Smooth muscle cell (in vitro differentiated cells): ENCODE data around the gene CAVIN3. TPM values are rescaled to one million over a fixed set of nuclear protein-coding genes. Genes with fewer than 3 reads are reported as not detected.
A peak's percentile ranks its signal among the peaks of the same experiment; 100 is the strongest.
"Not testable (repeated sequence)": the region's sequence is repeated elsewhere in the genome, so short reads cannot be mapped to it uniquely, and the experiment has no call there.

ENCODE experiments used
- DNase-seq: peaks from one replicate; lab custom pipeline; 2025; ENCODE audit not compliant: unreplicated experiment; lab: John Stamatoyannopoulos, UW
- H2AFZ ChIP-seq: fragments of 200-600 bp; sonication (generic); 2 replicates; pipeline ENCODE4 v1.6.0; 2016; ENCODE audit warnings: antibody characterized with exemption, low read depth, mild to moderate bottlenecking
- H3F3A ChIP-seq: fragments of 200-600 bp; sonication (generic); 2 replicates; pipeline ENCODE4 v1.6.0; 2017; ENCODE audit warnings: antibody characterized with exemption, low read depth
- H3K27ac ChIP-seq: fragments of 200-600 bp; sonication (generic); 2 replicates; pipeline ENCODE4 v1.5.1; 2016; ENCODE audit warnings: low read depth, mild to moderate bottlenecking
- H3K27me3 ChIP-seq: fragments of 200-600 bp; sonication (generic); 2 replicates; pipeline ENCODE4 v1.6.1; 2016; ENCODE audit warnings: low read depth, mild to moderate bottlenecking
- H3K36me3 ChIP-seq: fragments of 200-600 bp; sonication (generic); 2 replicates; pipeline ENCODE4 v1.5.1; 2016; ENCODE audit warnings: low read depth
- H3K4me1 ChIP-seq: fragments of 200-600 bp; sonication (generic); 2 replicates; pipeline ENCODE4 v1.5.1; 2016; ENCODE audit warnings: low read depth
- H3K4me2 ChIP-seq: fragments of 200-600 bp; sonication (generic); 2 replicates; pipeline ENCODE4 v1.6.0; 2016; ENCODE audit warnings: mild to moderate bottlenecking
- H3K4me3 ChIP-seq: fragments of 200-600 bp; sonication (generic); 2 replicates; pipeline ENCODE4 v1.5.1; 2016; ENCODE audit warnings: mild to moderate bottlenecking
- H3K79me2 ChIP-seq: fragments of 200-600 bp; sonication (generic); 2 replicates; pipeline ENCODE4 v1.6.0; 2016; ENCODE audit warnings: low read depth, mild to moderate bottlenecking
- H3K9ac ChIP-seq: fragments of 200-600 bp; sonication (generic); 2 replicates; pipeline ENCODE4 v1.6.0; 2016; ENCODE audit warnings: low read depth
- H3K9me3 ChIP-seq: fragments of 200-600 bp; sonication (generic); replicated peaks from 2 replicates; pipeline ENCODE4 v1.5.1; 2016; ENCODE audit warnings: low read depth
- H4K20me1 ChIP-seq: fragments of 200-600 bp; sonication (generic); 2 replicates; pipeline ENCODE4 v1.6.0; 2016; ENCODE audit warnings: low read depth
- WGBS: methylation state at CpG from one replicate; pipeline ENCODE4 v1.1.7; 2016; ENCODE audit warnings: low lambda C conversion rate; 5-methylcytosine and 5-hydroxymethylcytosine counted together
- polyA plus RNA-seq: library from polyadenylated mRNA; unstranded; fragments of >200 nt; fragmentation: Nextera tagmentation; extraction: Ambion mirVana; gene quantifications from 2 replicates; pipeline ENCODE4 v1.2.1, GENCODE V29; 2016
- total RNA-seq: library from RNA; depleted of rRNA; stranded (reverse); fragments of >200 nt; gene quantifications from 2 replicates; pipeline ENCODE4 v1.2.3, GENCODE V29; 2014
- TF ChIP-seq, protein P1 (sequence below): fragments of 200-600 bp; sonication (generic); IDR thresholded peaks from 2 replicates; pipeline ENCODE4 v1.5.1; 2017; ENCODE audit warnings: borderline replicate concordance, mild to moderate bottlenecking, antibody characterized with exemption; ENCODE audit not compliant: insufficient read depth, poor library complexity, severe bottlenecking

CAVIN3 gene
- total and polyA plus RNA-seq, 2 experiments from 2014 or later: 177 to 251 TPM

DNA sequence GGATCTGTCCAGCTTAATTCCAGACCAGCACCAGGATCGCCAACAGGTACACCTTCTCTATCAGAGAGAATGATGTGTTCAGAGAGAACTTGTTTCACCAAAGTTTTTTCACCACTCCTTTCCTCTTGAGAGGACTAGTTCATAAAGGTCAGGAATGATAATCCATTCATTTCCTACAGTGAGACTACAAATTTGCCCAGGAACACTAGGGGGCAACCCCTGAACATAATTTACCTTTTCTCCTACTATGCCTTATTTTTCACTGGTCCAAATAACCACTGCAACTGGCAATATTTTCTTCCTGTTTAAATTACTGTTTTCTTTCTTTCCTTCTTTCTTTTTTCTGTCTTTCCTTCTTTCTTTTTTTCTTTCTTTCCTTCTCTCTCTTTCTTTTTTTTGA lies 22.5 kb downstream of the CAVIN3 start:
- no peak for DNase-seq
- Histone ChIP-seq H4K20me1 (no peaks in the 10 kb centered on the region), H3K4me2 (no peak overlapping the region), H3K9ac (no peak overlapping the region), H3K36me3 (no peaks in the 10 kb centered on the region), H3K27me3 (no peaks in the 10 kb centered on the region), H3K4me1 (peaks cover 12% of the 10 kb centered on the region), H3K9me3 (no peaks in the 10 kb centered on the region), H3F3A (no peaks in the 10 kb centered on the region), H3K4me3 (no peak overlapping the region), H3K27ac (no peak overlapping the region), H2AFZ (no peak overlapping the region), H3K79me2 (no peaks in the 10 kb centered on the region)
- WGBS: 85% methylated on average over 1 of the region's 1 CpG
- TF ChIP-seq, protein P1, sequence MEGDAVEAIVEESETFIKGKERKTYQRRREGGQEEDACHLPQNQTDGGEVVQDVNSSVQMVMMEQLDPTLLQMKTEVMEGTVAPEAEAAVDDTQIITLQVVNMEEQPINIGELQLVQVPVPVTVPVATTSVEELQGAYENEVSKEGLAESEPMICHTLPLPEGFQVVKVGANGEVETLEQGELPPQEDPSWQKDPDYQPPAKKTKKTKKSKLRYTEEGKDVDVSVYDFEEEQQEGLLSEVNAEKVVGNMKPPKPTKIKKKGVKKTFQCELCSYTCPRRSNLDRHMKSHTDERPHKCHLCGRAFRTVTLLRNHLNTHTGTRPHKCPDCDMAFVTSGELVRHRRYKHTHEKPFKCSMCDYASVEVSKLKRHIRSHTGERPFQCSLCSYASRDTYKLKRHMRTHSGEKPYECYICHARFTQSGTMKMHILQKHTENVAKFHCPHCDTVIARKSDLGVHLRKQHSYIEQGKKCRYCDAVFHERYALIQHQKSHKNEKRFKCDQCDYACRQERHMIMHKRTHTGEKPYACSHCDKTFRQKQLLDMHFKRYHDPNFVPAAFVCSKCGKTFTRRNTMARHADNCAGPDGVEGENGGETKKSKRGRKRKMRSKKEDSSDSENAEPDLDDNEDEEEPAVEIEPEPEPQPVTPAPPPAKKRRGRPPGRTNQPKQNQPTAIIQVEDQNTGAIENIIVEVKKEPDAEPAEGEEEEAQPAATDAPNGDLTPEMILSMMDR: peak; percentile 27

DNA sequence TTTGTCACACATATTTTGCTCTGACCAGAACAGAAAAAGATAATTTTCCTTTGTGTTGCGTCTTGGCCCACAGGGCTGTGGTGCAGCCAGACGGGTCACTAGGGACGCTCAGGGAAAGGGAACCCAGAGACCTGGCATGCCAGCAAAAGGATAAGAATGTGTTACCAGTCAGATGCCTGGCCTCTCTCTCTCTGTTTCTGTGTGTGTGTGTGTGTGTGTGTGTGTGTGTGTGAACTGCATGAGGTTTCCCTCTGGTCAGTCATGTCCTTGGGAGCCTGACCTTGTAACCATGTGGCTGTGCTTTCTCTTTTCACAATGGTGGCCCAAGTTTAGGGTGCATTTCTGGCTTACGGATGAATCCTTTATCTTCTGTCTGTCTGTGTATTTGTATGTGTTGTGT lies 35.3 kb downstream of the CAVIN3 start:
- Histone ChIP-seq H3K9me3 (no peaks in the 10 kb centered on the region), H3K4me3 (no peak overlapping the region), H3F3A (no peaks in the 10 kb centered on the region), H3K9ac (no peak overlapping the region), H3K4me1 (peaks cover 7% of the 10 kb centered on the region), H4K20me1 (no peaks in the 10 kb centered on the region), H2AFZ (no peak overlapping the region), H3K27ac (no peak overlapping the region), H3K27me3 (no peaks in the 10 kb centered on the region), H3K79me2 (no peaks in the 10 kb centered on the region), H3K4me2 (no peak overlapping the region), H3K36me3 (no peaks in the 10 kb centered on the region)
- TF ChIP-seq, protein P1: no peak
- no peak for DNase-seq
- WGBS: 90% methylated on average over 4 of the region's 4 CpGs

DNA sequence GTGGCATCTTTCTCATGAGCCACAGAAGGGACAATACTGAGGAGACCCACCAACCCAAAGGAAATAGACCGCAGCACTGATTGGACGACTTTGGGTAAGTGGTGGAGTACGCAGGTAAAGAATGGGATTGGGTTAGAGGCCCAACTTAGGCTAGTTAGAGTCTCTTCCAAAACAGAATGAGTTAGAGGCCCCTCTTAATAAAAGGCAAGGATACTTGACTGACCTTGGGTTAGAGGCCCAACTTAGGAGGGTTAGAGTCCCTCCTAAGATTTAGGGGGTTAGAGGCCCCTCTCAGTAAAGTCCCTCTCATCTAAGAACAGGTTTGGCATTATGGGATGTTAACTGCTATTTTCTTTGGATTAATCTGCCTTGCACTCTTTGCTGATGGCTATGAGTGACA lies 36.1 kb downstream of the CAVIN3 start:
- TF ChIP-seq, protein P1: no peak
- Histone ChIP-seq H3K9ac (no peak overlapping the region), H3F3A (no peaks in the 10 kb centered on the region), H3K9me3 (no peaks in the 10 kb centered on the region), H3K4me1 (peaks cover 7% of the 10 kb centered on the region), H2AFZ (no peak overlapping the region), H3K27me3 (no peaks in the 10 kb centered on the region), H4K20me1 (no peaks in the 10 kb centered on the region), H3K36me3 (no peaks in the 10 kb centered on the region), H3K27ac (no peak overlapping the region), H3K4me3 (no peak overlapping the region), H3K4me2 (no peak overlapping the region), H3K79me2 (no peaks in the 10 kb centered on the region)
- no peak for DNase-seq
- 94% methylated on average over 3 of the region's 3 CpGs for WGBS

DNA sequence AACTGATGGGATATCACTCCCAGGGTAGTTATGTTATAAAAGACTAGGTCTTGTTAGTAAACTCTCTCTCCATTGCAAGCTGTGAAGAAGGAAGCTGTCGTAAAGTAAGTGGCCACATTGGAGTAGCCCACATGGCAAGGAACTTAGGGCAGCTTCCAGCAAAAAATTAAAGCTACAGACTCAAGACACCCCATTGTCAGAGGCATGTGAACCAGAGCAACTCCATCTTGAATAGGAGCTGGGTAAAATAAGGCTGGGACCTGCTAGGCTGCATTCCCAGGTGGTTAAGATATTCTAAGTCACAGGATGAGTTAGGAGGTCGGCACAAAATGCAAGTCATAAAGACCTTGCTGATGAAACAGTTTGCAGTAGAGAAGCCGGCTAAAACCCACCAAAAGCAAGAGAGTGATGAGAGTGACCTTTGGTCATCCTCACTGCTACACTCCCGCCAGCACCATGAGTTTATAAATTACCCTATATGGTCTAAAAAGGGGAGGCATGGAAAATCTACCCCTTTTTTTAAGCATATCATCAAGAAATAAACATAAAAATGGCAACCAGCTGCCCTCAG lies 36.8 kb downstream of the CAVIN3 start:
- H3K4me2 ChIP-seq: no peak overlapping the region
- no peak overlapping the region for H2AFZ ChIP-seq
- no peak overlapping the region for H3K9ac ChIP-seq
- H3F3A ChIP-seq: no peaks in the 10 kb centered on the region
- H3K4me3 ChIP-seq: no peak overlapping the region
- H3K27me3 ChIP-seq: no peaks in the 10 kb centered on the region
- peaks cover 7% of the 10 kb centered on the region for H3K4me1 ChIP-seq
- no peaks in the 10 kb centered on the region for H3K9me3 ChIP-seq
- no peaks in the 10 kb centered on the region for H3K36me3 ChIP-seq
- TF ChIP-seq, protein P1: no peak
- no peak for DNase-seq
- no peaks in the 10 kb centered on the region for H4K20me1 ChIP-seq
- 82% methylated on average over 4 of the region's 4 CpGs for WGBS
- no peaks in the 10 kb centered on the region for H3K79me2 ChIP-seq
- H3K27ac ChIP-seq: no peak overlapping the region

DNA sequence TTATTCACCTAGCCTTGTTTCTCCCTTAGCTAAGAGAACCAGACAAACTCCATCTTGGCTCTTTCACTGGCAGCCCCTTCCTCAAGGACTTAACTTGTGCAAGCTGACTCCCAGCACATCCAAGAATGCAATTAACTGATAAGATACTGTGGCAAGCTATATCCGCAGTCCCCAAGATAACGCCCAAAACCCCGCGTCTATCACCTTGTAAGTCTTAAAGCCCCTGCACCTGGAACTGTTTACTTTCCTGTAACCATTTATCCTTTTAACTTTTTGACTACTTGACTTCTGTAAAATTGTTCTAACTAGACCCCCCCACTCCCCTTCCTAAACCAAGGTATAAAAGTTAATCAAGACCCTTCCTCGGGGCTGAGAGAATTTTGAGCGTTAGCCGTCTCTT lies 39.5 kb downstream of the CAVIN3 start:
- H3K4me3 ChIP-seq, DNase-seq, H3K9ac ChIP-seq, H4K20me1 ChIP-seq, H3K27me3 ChIP-seq, H3F3A ChIP-seq, H2AFZ ChIP-seq, H3K9me3 ChIP-seq, H3K4me2 ChIP-seq, H3K79me2 ChIP-seq, H3K27ac ChIP-seq, H3K36me3 ChIP-seq, H3K4me1 ChIP-seq: not testable (repeated sequence)
- WGBS: 42% methylated on average over 7 of the region's 7 CpGs
